ENCODE results near the gene APELA. TPM values are rescaled to one million over a fixed set of nuclear protein-coding genes. Genes with fewer than 3 reads are reported as not detected.

The APELA gene
- total RNA-seq, 1 donor from 2014 or later: not detected

DNA sequence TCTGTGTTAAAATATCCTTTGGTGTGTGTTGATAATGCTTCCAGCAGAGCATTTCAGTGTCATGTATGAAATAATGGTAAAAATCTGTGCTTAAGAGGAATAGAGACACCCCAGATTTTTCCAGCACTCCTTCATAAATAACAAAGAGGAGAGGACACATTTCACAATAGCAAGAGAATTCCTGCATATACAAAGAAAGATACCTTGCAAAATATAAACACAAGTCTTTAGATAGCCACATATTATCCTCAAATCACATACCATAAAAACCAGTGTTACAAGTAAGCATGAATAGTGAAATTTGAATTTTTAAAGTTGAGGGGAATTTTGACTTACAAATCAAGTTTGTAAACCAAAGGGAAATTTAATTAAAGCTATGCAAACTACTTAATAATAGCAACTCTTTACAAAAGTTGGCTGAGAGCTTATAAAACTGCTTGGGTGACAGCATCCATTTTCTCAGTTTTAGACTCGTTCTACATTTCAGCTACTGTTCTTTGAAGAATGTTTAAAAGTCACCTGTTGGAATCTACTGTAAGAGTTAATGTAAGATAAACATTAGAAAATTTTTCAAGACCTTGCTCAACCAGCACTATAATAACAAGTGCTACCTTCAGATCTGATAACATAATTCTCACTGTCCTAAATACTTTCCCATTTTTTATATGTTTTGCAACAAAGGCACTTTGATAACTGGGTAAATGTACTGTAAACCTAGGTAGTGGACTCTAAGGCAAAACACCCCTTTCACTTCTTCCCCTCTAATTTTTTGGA is 3.7 kb downstream of the APELA start:
- DNase-seq (no peak), ATAC-seq (no peak)
- Histone ChIP-seq H3K27me3 (ENCODE audit: low read depth) (no peaks in the 10 kb centered on the region), H3K27ac (no peak overlapping the region), H3K4me1 (no peaks in the 10 kb centered on the region), H3K9me3 (no peaks in the 10 kb centered on the region), H3K36me3 (no peaks in the 10 kb centered on the region), H3K4me3 (no peak overlapping the region)
- intact Hi-C loops (cut with DNase I): no loop called here
- TF ChIP-seq, protein P1, sequence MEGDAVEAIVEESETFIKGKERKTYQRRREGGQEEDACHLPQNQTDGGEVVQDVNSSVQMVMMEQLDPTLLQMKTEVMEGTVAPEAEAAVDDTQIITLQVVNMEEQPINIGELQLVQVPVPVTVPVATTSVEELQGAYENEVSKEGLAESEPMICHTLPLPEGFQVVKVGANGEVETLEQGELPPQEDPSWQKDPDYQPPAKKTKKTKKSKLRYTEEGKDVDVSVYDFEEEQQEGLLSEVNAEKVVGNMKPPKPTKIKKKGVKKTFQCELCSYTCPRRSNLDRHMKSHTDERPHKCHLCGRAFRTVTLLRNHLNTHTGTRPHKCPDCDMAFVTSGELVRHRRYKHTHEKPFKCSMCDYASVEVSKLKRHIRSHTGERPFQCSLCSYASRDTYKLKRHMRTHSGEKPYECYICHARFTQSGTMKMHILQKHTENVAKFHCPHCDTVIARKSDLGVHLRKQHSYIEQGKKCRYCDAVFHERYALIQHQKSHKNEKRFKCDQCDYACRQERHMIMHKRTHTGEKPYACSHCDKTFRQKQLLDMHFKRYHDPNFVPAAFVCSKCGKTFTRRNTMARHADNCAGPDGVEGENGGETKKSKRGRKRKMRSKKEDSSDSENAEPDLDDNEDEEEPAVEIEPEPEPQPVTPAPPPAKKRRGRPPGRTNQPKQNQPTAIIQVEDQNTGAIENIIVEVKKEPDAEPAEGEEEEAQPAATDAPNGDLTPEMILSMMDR (IDR thresholded peaks at IDR 0.05): no peak

DNA sequence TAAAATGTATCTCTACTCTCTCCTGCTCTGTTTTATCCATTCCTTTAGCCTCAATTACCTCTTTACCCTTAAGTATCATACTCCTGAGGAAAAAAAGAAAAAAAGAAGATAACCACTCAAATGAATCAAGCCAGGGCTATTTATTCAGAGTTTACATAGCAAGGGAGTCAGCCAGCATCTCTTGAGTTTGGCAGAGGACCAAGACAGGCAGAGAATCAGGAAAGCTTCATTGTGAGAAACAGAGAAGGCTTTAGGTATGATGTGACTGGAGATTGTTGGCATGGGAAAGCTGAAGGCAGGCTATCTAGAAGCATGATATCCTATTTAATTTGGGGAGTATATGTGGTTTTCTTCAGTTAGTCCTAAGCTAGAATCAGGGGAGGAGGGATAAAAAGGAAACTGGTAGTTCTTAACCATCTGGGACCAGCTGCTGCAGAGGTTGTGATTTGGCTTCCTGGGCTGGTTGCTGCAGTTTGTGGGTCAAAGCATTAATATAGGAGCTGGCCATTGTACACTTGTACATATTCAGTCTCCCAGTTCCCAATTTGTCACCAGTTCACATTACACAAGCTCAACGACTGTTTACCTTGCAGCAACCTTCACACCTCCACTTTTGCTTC is 11.2 kb downstream of the APELA start:
- Histone ChIP-seq H3K36me3 (no peaks in the 10 kb centered on the region), H3K27me3 (ENCODE audit: low read depth) (no peaks in the 10 kb centered on the region), H3K27ac (no peak overlapping the region), H3K4me3 (no peak overlapping the region), H3K9me3 (no peaks in the 10 kb centered on the region), H3K4me1 (no peaks in the 10 kb centered on the region)
- ATAC-seq (no peak), DNase-seq (no peak)
- intact Hi-C loops (cut with DNase I): no loop called here
- TF ChIP-seq, protein P1 (IDR thresholded peaks at IDR 0.05): no peak

DNA sequence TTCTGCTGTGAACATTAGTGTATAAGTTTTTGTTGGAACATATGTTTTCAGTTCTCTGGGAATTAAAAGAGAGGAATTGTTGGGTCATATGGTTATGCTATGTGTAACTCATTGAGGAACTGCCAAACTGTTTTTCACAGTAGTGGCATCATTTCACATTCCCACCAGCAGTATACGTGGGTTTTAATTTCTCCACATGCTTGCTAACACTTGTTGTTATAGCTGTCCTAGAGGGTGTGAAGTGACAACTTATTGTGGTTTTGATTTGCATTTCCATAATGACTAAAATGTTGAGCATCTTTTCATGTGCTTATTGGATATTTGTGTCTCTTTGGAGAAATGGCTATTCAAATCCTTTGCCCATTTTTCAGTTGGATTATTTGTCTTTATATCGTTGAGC is 13.7 kb downstream of the APELA start:
- no peak overlapping the region for H3K4me3 ChIP-seq
- no peak overlapping the region for H3K27ac ChIP-seq
- ATAC-seq: no peak
- no peaks in the 10 kb centered on the region for H3K36me3 ChIP-seq
- TF ChIP-seq, protein P1 (IDR thresholded peaks at IDR 0.05): no peak
- no peaks in the 10 kb centered on the region for H3K4me1 ChIP-seq
- no peak for DNase-seq
- no peaks in the 10 kb centered on the region for H3K27me3 ChIP-seq (ENCODE audit: low read depth)
- no peaks in the 10 kb centered on the region for H3K9me3 ChIP-seq
- intact Hi-C loops (cut with DNase I): no loop called here

DNA sequence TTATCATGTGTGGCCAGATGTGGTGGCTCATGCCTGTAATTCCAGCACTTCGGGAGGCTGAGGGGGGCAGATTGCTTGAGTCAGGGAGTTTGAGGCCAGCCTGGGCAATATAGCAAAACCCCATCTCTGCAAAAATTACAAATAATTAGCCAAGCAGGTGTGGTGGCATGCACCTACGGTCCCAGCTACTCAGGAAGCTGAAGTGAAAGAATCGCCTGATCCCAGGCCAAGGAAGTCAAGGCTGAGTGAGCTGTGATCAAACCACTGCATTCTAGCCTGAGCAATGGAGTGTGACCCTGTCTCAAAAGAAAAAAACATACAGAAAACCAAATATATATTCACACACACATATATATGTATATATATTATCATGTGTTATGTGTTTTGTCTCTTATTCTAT is 15.0 kb downstream of the APELA start:
- no peak for DNase-seq
- no peaks in the 10 kb centered on the region for H3K9me3 ChIP-seq
- no peak overlapping the region for H3K27ac ChIP-seq
- H3K36me3 ChIP-seq: no peaks in the 10 kb centered on the region
- H3K27me3 ChIP-seq (ENCODE audit: low read depth): no peaks in the 10 kb centered on the region
- H3K4me1 ChIP-seq: no peaks in the 10 kb centered on the region
- ATAC-seq: no peak
- TF ChIP-seq, protein P1 (IDR thresholded peaks at IDR 0.05): no peak
- intact Hi-C loops (cut with DNase I): no loop called here
- no peak overlapping the region for H3K4me3 ChIP-seq

DNA sequence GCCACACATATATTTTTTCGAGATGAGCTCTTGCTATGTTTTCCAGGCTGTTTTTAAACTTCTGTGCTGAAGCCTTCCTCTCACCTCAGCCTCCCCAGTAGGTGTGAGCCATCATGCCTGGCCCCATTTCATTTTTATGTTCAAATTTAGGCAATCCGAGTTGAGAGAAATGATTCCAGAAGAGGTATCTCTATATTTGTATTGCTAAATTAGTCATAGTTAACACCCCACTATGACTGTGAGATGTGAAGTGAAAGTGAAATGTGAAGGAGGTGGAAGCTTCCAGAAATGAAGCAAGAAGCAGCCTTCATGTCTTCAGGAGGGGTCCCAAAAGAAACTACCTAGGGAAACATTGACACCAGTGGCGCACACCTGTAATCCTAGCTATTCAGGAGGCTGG is 17.7 kb downstream of the APELA start:
- intact Hi-C loops (cut with DNase I): no loop called here
- H3K27me3 ChIP-seq (ENCODE audit: low read depth): no peaks in the 10 kb centered on the region
- H3K4me1 ChIP-seq: no peaks in the 10 kb centered on the region
- no peaks in the 10 kb centered on the region for H3K36me3 ChIP-seq
- H3K27ac ChIP-seq: no peak overlapping the region
- ATAC-seq: no peak
- DNase-seq: no peak
- H3K9me3 ChIP-seq: no peaks in the 10 kb centered on the region
- TF ChIP-seq, protein P1 (IDR thresholded peaks at IDR 0.05): no peak
- no peak overlapping the region for H3K4me3 ChIP-seq

Measured in lower lobe of right lung (tissue), 2 donors.